Measurements from ENCODE around the gene TTC28. TPM values are rescaled to one million over a fixed set of nuclear protein-coding genes. Genes with fewer than 3 reads are reported as not detected.

TTC28 gene
- total and polyA plus RNA-seq, 7 donors, result 1.2 to 12.1 (median 3.5) TPM

DNA sequence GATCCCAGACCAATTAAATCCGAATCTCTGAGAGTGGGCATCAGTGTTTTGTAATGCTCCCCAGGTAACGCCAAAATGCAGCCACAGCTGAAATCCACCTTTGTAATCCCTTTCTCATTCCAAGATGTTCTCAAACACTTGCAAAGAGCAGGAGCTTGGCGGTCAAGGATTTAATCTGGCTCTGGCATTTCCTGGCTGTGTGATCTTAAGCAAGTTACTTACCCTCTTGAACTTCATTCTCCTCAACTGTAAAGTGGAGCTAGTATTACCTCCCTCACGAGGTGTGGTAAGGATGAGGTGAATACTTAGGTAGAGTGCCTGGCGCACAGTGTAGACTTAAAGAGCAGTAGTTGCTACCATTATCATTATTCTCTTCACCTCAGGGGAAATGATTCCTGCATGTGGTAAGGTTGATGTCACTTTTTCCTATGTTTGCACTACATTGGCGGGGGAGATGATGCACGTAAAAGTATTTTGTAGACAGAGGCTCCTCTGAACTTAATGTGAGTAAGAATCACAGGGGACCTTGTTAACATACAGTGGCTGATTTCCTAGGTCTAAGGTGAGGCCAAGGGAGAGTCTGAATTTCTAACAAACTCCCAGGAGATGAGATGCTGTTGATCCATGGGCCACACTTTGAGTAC lies 550.2 kb downstream of the TTC28 start:
- no peak overlapping the region for H3K4me3 ChIP-seq
- no peak for ATAC-seq
- DNase-seq, result no peak
- TF ChIP-seq, protein P1, sequence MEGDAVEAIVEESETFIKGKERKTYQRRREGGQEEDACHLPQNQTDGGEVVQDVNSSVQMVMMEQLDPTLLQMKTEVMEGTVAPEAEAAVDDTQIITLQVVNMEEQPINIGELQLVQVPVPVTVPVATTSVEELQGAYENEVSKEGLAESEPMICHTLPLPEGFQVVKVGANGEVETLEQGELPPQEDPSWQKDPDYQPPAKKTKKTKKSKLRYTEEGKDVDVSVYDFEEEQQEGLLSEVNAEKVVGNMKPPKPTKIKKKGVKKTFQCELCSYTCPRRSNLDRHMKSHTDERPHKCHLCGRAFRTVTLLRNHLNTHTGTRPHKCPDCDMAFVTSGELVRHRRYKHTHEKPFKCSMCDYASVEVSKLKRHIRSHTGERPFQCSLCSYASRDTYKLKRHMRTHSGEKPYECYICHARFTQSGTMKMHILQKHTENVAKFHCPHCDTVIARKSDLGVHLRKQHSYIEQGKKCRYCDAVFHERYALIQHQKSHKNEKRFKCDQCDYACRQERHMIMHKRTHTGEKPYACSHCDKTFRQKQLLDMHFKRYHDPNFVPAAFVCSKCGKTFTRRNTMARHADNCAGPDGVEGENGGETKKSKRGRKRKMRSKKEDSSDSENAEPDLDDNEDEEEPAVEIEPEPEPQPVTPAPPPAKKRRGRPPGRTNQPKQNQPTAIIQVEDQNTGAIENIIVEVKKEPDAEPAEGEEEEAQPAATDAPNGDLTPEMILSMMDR (IDR thresholded peaks at IDR 0.05), result no peak
- WGBS, 3 donors, result 90 to 95% (median 92%) methylated on average over 7 of the region's 7 CpGs
- H3K9me3 ChIP-seq, result no peaks in the 10 kb centered on the region
- H3K36me3 ChIP-seq (ENCODE audit: insufficient read depth in 1 of 2, low read depth in 1 of 2), result no peaks in the 10 kb centered on the region
- H3K4me1 ChIP-seq, result no peaks in the 10 kb centered on the region
- H3K27ac ChIP-seq, result no peak overlapping the region
- intact Hi-C loops (cut with DNase I), result no loop called here
- H3K27me3 ChIP-seq (ENCODE audit: insufficient read depth in 3 of 3, low read length in 2 of 3), result no peaks in the 10 kb centered on the region

DNA sequence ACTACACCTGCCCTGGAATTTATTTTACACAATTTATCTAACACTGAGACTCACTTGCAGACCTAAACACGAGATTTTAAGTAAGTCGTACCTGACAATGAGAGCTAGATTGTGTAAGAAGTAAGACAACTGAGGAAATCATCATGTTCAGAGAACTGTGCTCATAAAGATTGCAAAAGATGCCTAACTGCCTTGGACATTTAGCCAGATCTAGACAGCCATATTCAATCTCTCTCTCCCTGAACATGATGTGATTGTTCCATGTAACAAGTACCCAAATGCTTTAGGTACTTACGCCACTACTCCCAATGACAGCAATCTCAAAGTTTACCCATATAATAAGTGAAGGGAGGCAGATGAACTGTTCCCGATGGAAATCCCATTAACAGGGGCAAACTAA lies 550.8 kb downstream of the TTC28 start:
- Histone ChIP-seq H3K4me1 (no peaks in the 10 kb centered on the region), H3K9me3 (no peaks in the 10 kb centered on the region), H3K36me3 (ENCODE audit: insufficient read depth in 1 of 2, low read depth in 1 of 2) (no peaks in the 10 kb centered on the region), H3K27ac (no peak overlapping the region), H3K27me3 (ENCODE audit: insufficient read depth in 3 of 3, low read length in 2 of 3) (no peaks in the 10 kb centered on the region), H3K4me3 (no peak overlapping the region)
- 92 to 96% (median 94%) methylated on average over 4 of the region's 4 CpGs for WGBS, 3 donors
- no peak for DNase-seq
- no peak for ATAC-seq
- TF ChIP-seq, protein P1 (IDR thresholded peaks at IDR 0.05), result no peak
- intact Hi-C loops (cut with DNase I), result no loop called here

DNA sequence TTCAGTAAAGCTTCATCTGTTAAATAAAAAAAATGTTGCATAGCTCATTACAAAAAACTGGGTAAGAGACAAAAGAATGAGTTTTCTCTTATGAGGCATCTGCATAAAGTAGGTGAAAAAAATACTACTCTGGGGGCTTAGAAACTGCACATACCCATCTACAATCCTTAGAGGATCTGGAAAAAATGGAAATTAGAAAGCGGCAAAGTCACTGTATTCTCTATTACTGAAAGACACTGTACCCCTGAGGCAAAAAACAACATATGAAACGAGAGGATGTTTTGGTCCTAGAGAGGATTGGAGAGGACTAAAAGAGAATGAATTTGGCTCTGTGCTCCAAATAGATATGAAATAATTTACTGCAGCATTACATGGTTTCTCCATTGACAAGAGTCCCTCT lies 553.8 kb downstream of the TTC28 start:
- TF ChIP-seq, protein P1 (IDR thresholded peaks at IDR 0.05), result no peak
- Histone ChIP-seq H3K4me3 (no peak overlapping the region), H3K36me3 (ENCODE audit: insufficient read depth in 1 of 2, low read depth in 1 of 2) (no peaks in the 10 kb centered on the region), H3K27ac (no peak overlapping the region), H3K9me3 (no peaks in the 10 kb centered on the region), H3K4me1 (no peaks in the 10 kb centered on the region), H3K27me3 (ENCODE audit: insufficient read depth in 3 of 3, low read length in 2 of 3) (no peaks in the 10 kb centered on the region)
- no peak for ATAC-seq
- intact Hi-C loops (cut with DNase I), result no loop called here
- DNase-seq, result no peak
- 83 to 89% (median 86%) methylated on average over 2 of the region's 2 CpGs for WGBS, 3 donors

DNA sequence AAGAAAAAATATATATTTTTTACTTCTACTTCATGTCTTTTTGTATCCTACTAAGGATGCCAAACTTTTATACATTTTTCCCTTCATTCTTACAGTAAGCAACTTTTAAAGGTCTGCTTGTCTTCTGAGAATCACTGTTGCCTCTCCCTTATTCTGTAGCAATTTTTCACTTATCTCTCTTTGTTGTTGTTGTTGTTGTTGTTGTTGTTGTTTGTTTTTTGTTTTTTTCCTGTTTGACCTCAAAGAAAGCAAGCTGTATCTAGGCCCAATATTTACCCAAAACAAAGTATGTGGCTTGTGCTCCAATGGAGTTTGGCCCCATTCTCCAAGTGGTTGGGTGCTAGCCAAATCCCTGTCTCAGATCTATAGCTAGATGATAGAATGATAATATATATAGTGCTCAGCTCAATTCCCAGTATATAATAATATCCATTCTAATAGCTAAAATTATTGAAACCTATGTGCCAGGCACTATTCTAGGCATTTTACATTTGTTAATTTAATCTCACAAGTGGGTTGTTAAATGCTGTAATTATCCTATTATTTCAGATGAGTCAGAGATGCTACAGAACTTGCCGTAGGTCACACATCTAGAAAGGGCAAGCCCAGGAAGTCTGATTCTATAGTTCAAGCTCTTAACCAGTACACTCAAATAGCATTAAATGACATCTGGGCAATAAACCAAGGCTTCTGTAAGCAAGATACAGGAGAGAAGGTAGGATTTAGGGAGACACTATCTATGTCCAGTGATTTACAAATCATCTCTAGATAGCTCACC lies 555.5 kb downstream of the TTC28 start:
- no peaks in the 10 kb centered on the region for H3K27me3 ChIP-seq (ENCODE audit: insufficient read depth in 3 of 3, low read length in 2 of 3)
- TF ChIP-seq, protein P1 (IDR thresholded peaks at IDR 0.05), result no peak
- peaks cover 9% of the 10 kb centered on the region for H3K4me1 ChIP-seq
- no peak for ATAC-seq
- intact Hi-C loops (cut with DNase I), result no loop called here
- H3K9me3 ChIP-seq, result no peaks in the 10 kb centered on the region
- no peaks in the 10 kb centered on the region for H3K36me3 ChIP-seq (ENCODE audit: insufficient read depth in 1 of 2, low read depth in 1 of 2)
- H3K27ac ChIP-seq, result no peak overlapping the region
- 78 to 97% (median 96%) methylated on average over 1 of the region's 1 CpG for WGBS, 3 donors
- H3K4me3 ChIP-seq, result no peak overlapping the region
- DNase-seq, result no peak

Measured in psoas muscle (tissue), 8 donors.